ENCODE results near the gene CD9. TPM values are rescaled to one million over a fixed set of nuclear protein-coding genes. Genes with fewer than 3 reads are reported as not detected.

The CD9 gene
- total RNA-seq, 1 donor from 2014 or later, result 181 TPM

DNA sequence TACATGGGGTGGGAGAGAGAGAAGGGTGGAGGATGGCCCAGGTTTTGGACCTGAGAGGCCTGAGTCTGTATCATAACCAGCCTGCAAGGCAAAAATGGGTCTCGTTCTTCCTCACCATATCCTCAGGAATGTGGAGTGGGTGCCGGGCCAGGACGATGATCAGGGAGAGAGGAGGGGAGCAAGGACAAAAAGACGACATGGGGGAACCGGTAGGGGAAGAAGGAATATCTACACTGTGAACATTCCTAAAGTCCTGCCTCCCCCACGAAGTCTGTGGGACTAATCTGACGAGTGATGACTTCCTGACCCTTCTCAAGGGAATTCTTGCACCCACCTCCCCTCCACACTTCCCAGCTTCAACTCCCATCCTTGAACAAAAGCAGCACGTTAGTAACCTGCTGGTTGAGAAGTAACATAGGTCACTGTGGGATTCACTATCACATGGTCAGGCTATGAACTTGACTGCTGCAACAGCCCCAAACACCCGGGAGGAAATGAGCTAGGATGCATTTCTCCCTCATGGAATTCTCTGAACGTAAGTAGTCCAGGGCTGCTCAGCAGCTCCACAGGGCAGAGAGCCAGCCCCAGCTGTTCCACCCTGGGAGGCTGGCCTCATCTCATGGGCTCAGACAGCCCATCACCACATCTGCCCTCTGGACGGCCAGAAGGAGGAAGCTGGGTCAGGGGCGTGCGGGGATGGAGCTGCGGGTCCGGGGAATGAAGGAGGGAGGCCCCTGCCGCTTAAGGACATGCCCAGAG lies 38.9 kb upstream of the CD9 start:
- no peaks in the 10 kb centered on the region for H3K9me3 ChIP-seq
- intact Hi-C loops (cut with DNase I), result no loop called here
- no peak overlapping the region for H3K27ac ChIP-seq
- no peak overlapping the region for H3K4me3 ChIP-seq
- H3K36me3 ChIP-seq, result no peaks in the 10 kb centered on the region
- no peak for DNase-seq (ENCODE audit: low spot score in 2 of 2)
- peaks cover 0 to 7% of the 10 kb centered on the region in 2 donors for H3K4me1 ChIP-seq
- no peaks in the 10 kb centered on the region for H3K27me3 ChIP-seq
- TF ChIP-seq CTCF (IDR thresholded peaks at IDR 0.05), result no peak

DNA sequence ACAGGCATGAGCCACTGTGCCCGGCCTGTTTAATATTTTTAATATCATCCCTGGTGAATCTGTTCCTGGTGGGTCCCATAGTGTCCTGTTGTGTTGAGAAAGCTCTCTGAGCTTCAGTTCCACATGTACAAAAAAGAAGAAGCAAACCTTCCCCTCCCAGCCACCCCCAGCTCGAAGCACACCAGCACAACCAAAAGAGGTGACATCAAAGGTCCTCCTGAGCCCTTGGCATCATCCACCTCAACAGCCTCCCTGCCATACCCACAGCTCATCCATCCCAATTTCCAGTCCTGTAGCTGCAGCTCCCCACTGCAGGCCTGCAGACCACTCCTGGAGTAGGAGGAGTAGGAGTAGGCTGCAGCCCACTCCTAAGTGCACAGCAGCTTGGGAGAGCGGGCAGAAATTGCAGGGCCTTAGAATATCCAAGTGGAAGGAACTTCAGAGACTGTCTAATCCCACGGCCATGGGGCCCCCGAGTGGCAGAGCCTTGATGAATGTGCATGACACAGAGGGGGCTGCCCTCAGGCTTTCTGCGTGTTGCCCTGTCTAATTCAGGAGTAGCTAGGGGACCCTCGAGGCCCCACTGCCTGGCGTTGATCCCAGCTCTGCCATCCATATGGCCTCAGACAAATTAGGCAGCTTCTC lies 36.7 kb upstream of the CD9 start:
- intact Hi-C loops (cut with DNase I), result no loop called here
- Histone ChIP-seq H3K27ac (no peak overlapping the region), H3K4me3 (no peak overlapping the region), H3K4me1 (peaks cover 9 to 29% of the 10 kb centered on the region in 2 donors), H3K9me3 (no peaks in the 10 kb centered on the region), H3K27me3 (no peaks in the 10 kb centered on the region), H3K36me3 (no peaks in the 10 kb centered on the region)
- TF ChIP-seq CTCF (IDR thresholded peaks at IDR 0.05), result no peak
- no peak for DNase-seq (ENCODE audit: low spot score in 2 of 2)

DNA sequence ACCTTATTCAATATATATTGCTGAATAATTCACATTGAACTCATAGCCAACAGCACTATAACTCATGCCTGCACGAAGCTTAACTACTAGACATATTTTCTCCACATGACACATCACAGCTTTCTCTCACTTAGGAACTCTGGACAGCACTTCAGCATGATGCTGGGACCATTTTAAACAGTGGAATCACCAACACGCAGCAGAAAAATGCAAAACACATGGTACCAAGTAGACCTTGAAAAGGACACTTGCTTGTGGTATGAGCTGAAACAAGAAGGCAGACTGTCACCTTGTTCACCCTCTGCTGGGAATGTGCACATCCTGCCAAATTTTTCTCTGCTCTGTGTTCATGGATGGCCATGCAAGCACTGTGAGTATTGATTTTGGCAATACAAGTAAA lies 34.8 kb upstream of the CD9 start:
- intact Hi-C loops (cut with DNase I), result loop anchor here (5.0 kb wide), 1 partner anchor 73 kb away; no protein-coding TSS in a partner anchor

DNA sequence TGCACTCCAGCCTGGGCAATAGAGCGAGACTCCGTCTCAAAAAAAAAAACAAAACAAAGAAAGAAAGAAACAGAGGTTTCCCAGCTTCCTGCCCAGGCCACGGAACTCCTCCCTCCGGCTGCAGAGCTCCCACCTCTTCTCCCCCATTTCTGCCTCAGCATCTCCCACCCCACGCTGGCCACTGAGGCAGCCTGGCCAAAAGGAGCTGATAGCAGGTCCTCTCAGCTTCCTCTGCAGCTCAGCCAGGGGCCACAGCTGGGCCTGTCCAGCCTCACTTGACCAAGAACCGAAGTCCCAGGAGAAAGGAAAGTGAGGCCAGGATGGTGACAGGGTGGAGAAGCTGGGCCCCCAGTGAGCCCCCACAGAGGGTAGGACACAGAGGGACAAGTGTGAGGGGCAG lies 33.4 kb upstream of the CD9 start:
- Histone ChIP-seq H3K36me3 (no peaks in the 10 kb centered on the region), H3K4me3 (no peak overlapping the region), H3K4me1 (peaks cover 9 to 31% of the 10 kb centered on the region in 2 donors), H3K9me3 (no peaks in the 10 kb centered on the region), H3K27ac (peak overlapping the region; percentile 93 to 98), H3K27me3 (no peaks in the 10 kb centered on the region)
- intact Hi-C loops (cut with DNase I), result loop anchor here (1.0 to 5.0 kb wide), 2 partner anchors 15 to 75 kb away; no protein-coding TSS in a partner anchor
- DNase-seq (ENCODE audit: low spot score in 2 of 2), result no peak
- no peak for TF ChIP-seq CTCF (IDR thresholded peaks at IDR 0.05)

More for the DNA sequence above, 34.8 kb upstream of the CD9 start:
- H3K27ac ChIP-seq, result peak overlapping the region in 1 of 2 donors; percentile 93
- H3K36me3 ChIP-seq, result no peaks in the 10 kb centered on the region
- no peak overlapping the region for H3K4me3 ChIP-seq
- no peak for DNase-seq (ENCODE audit: low spot score in 2 of 2)
- TF ChIP-seq CTCF (IDR thresholded peaks at IDR 0.05), result no peak
- no peaks in the 10 kb centered on the region for H3K27me3 ChIP-seq
- no peaks in the 10 kb centered on the region for H3K9me3 ChIP-seq
- peaks cover 9 to 31% of the 10 kb centered on the region in 2 donors for H3K4me1 ChIP-seq

DNA sequence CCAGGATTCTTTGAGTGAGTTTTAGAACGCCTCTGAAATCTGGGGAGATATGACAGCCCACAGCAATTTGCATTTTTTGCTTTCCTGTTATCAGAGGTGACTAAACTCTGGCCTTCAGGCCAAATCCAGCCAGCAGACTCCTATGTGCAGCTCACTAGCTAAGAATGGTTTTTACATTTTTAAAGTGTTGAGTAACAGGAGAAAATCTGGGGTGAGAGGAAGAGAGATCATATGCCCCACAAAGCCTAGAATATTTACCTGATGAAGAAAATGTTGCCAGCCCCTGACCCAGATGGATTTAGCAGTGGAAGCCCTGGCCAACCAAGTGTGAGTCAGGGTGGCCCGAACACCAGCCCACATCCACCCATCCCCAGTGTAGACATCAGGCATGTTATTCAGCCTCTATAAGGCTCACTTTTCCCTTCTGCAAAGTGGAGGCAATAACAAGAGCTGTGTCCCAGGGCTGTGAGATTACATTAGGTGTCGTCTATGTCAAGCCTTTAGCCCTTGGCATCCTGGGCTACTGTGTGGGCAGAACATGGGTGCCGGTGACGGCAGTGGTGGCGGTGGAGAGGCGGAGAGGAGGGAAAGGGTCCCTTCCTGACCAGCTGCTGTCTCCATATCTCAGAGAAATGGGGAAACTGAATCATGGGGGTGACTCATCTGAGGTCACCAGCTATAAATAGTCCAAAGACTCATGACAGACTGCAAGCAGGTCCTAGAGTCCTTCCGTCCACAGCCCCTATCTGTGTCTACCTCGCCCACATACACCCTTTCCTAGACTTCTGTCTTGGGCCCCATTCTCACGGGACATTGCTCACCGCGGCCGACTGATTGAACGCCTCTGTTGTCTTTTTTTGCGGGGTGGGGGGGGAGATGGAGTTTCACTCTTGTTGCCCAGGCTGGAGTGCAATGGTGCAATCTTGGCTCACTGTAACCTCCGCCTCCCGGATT lies 32.6 kb upstream of the CD9 start:
- no peaks in the 10 kb centered on the region for H3K9me3 ChIP-seq
- intact Hi-C loops (cut with DNase I), result loop anchor here (1.0 to 5.0 kb wide), 3 partner anchors 15 to 75 kb away; no protein-coding TSS in a partner anchor
- H3K4me3 ChIP-seq, result no peak overlapping the region
- H3K36me3 ChIP-seq, result no peaks in the 10 kb centered on the region
- peaks cover 9 to 31% of the 10 kb centered on the region in 2 donors for H3K4me1 ChIP-seq
- TF ChIP-seq CTCF (IDR thresholded peaks at IDR 0.05), result no peak
- H3K27ac ChIP-seq, result peak overlapping the region; percentile 93 to 98
- H3K27me3 ChIP-seq, result no peaks in the 10 kb centered on the region
- peak; percentile 75 to 95 for DNase-seq (ENCODE audit: low spot score in 2 of 2)
